ENCODE measurements around the gene TBC1D25. TPM values are rescaled to one million over a fixed set of nuclear protein-coding genes. Genes with fewer than 3 reads are reported as not detected.

Gene TBC1D25
- total and polyA plus RNA-seq, 2 of the 4 experiments (the other 2 are of a cell fraction), result 11.3 to 15.9 TPM

- H3K9me3 ChIP-seq (ENCODE audit: control insufficient read depth, insufficient read depth, low read length), result no peaks in the 10 kb centered on the region; the same call in 1 of the 2 replicates
- no peak overlapping the region for H2AK5ac ChIP-seq (ENCODE audit: low read depth, low read length)
- no peak overlapping the region for H2BK15ac ChIP-seq (ENCODE audit: low read depth, low read length)
- peaks cover 5% of the 10 kb centered on the region for H3K4me1 ChIP-seq (ENCODE audit: control insufficient read depth, insufficient read depth, low read length)
- no TSS peak for BruUV-seq (replicated peaks)
- DNase-seq (no peak), ATAC-seq (ENCODE audit: low read depth) (no peak)
- H4K91ac ChIP-seq (ENCODE audit: insufficient read depth, low read depth, low read length), result no peak overlapping the region
- no peak overlapping the region for H3K14ac ChIP-seq (replicated peaks; ENCODE audit: low read depth, low read length)
- H3K4me3 ChIP-seq (ENCODE audit: insufficient read depth, low read depth, low read length), result no peak overlapping the region
- POLR2A ChIA-PET (ENCODE audit: unreplicated experiment), result no interaction called here
- no CpG with 5 or more reads among the region's 2 CpGs for WGBS, 2 experiments (ENCODE audit: extremely low coverage in 2 of 2, insufficient read length in 1 of 2)
- no peak overlapping the region for H3K9ac ChIP-seq (ENCODE audit: low read depth, low read length)
- CTCF ChIA-PET, result no interaction called here
- dilution Hi-C loops (cut with HindIII; ENCODE audit: low sequenced_read_pairs, unreplicated experiment) (no loop called here), in situ Hi-C loops (cut with MboI; ENCODE audit: low sequenced_read_pairs) (loop anchor here (10.0 kb wide), 1 partner anchor 405 kb away; no protein-coding TSS in a partner anchor), intact Hi-C loops (cut with micrococcal nuclease) (loop anchor here (5.0 kb wide), 2 partner anchors 463 to 653 kb away; partner anchors contain the start of gene ZNF81)
- no peak overlapping the region for H3K56ac ChIP-seq (ENCODE audit: extremely low read depth, insufficient read depth, low read length)
- no peak overlapping the region for H3K23ac ChIP-seq (ENCODE audit: low read depth, low read length)
- no peak overlapping the region for H3K4me2 ChIP-seq (ENCODE audit: low read depth, low read length)
- no peak overlapping the region for H2AFZ ChIP-seq (replicated peaks; ENCODE audit: low read length, poor library complexity)
- no peak overlapping the region for H3K27ac ChIP-seq (ENCODE audit: insufficient read depth, low read length)
- H4K20me1 ChIP-seq (ENCODE audit: insufficient read depth, low read length), result no peaks in the 10 kb centered on the region
- TF ChIP-seq MAZ (IDR thresholded peaks at IDR 0.05; ENCODE audit: borderline replicate concordance, low read depth, low read length) (no peak), MAFK (IDR thresholded peaks at IDR 0.05; ENCODE audit: low read depth, low read length) (no peak), RCOR1 (IDR thresholded peaks at IDR 0.05; ENCODE audit: insufficient replicate concordance, low read length) (no peak), SMC3 (IDR thresholded peaks at IDR 0.05; ENCODE audit: low read depth, low read length) (no peak), CTCF (conservative IDR thresholded peaks at IDR 0.05; ENCODE audit: low read depth, low read length) (no peak), RAD21 (IDR thresholded peaks at IDR 0.05; ENCODE audit: low read length) (no peak)
- H3K18ac ChIP-seq (ENCODE audit: low read depth, low read length), result no peak overlapping the region
- no peaks in the 10 kb centered on the region for H3K79me1 ChIP-seq (ENCODE audit: low read depth in 1 of 2, low read length in 2 of 2)
- peaks cover 11% of the 10 kb centered on the region for H3K9me1 ChIP-seq (ENCODE audit: insufficient read depth, low read length)
- H2BK5ac ChIP-seq (ENCODE audit: low read depth, low read length, poor library complexity, severe bottlenecking), result no peak overlapping the region
- no peak overlapping the region for H3K4ac ChIP-seq (ENCODE audit: low read depth, low read length)
- H2AK9ac ChIP-seq (replicated peaks; ENCODE audit: low read depth, low read length, poor library complexity), result no peak overlapping the region
- H3K36me3 ChIP-seq (ENCODE audit: control insufficient read depth, insufficient read depth, low read length), result peaks cover 3% of the 10 kb centered on the region; the same call in 1 of the 2 replicates
- no peaks in the 10 kb centered on the region for H3K27me3 ChIP-seq (ENCODE audit: control insufficient read depth, insufficient read depth, low read length)
- no peak overlapping the region for H2BK120ac ChIP-seq (ENCODE audit: low read depth, low read length)
- no peak overlapping the region for H4K8ac ChIP-seq (ENCODE audit: low read depth in 2 of 2, low read length in 2 of 2)
- H2BK20ac ChIP-seq (ENCODE audit: low read depth, low read length), result no peak overlapping the region
- no peak overlapping the region for H4K5ac ChIP-seq (ENCODE audit: low read depth, low read length)
Observed at GRCh38 chrX:48489892-48490291, 49.6 kb upstream of the TBC1D25 start.

Data from IMR-90 (cell line).